HG03571 (cell line): ENCODE results near the gene CENPM.
A peak's percentile ranks its signal among the peaks of the same experiment; 100 is the strongest.

ENCODE experiments used
- ATAC-seq: cut with Tn5 transposase; IDR thresholded peaks from one replicate; pipeline ENCODE4 v1.9.1; 2021; ENCODE audit not compliant: unreplicated experiment

The CENPM gene, protein sequence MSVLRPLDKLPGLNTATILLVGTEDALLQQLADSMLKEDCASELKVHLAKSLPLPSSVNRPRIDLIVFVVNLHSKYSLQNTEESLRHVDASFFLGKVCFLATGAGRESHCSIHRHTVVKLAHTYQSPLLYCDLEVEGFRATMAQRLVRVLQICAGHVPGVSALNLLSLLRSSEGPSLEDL

GRCh38 chr22:41946629-41947423 lies at the start of gene CENPM:
Gene CENPM (minus strand): TSS chr22:41947152. CDS start chr22:41947076, 76 bp downstream.
- ATAC-seq = peak; percentile 64

- ATAC-seq = no peak
Measured at GRCh38 chr22:41995211-41995610, 48.3 kb upstream of the CENPM start.

DNA sequence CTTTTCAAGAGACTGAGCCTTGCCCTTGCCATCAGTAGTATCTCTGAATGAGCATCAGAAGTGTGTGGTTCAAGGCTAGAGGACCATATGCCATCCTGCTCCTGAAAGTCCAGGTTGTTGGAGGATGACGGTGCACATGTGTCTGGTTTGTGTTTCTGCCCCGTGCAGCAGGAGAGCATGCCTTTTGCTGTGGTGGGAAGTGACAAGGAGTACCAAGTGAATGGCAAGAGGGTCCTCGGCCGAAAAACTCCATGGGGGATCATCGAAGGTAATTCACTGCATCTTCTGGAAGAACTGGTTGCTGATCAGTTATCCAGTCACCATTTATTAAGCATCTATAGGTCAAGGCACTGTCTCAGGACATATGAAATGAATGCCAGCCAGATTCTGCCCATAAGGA lies 45.5 kb upstream of the CENPM start:
- no peak for ATAC-seq

- no peak for ATAC-seq
Measured at GRCh38 chr22:41991111-41991510, 44.2 kb upstream of the CENPM start.

GRCh38 chr22:41989246-41989645 lies 42.3 kb upstream of the CENPM start:
- no peak for ATAC-seq

GRCh38 chr22:41987276-41987675 lies 40.3 kb upstream of the CENPM start:
- ATAC-seq = no peak

GRCh38 chr22:41983513-41984405 lies 36.8 kb upstream of the CENPM start:
- no peak for ATAC-seq

- no peak for ATAC-seq
Measured at GRCh38 chr22:41982865-41983264, 35.9 kb upstream of the CENPM start.

DNA sequence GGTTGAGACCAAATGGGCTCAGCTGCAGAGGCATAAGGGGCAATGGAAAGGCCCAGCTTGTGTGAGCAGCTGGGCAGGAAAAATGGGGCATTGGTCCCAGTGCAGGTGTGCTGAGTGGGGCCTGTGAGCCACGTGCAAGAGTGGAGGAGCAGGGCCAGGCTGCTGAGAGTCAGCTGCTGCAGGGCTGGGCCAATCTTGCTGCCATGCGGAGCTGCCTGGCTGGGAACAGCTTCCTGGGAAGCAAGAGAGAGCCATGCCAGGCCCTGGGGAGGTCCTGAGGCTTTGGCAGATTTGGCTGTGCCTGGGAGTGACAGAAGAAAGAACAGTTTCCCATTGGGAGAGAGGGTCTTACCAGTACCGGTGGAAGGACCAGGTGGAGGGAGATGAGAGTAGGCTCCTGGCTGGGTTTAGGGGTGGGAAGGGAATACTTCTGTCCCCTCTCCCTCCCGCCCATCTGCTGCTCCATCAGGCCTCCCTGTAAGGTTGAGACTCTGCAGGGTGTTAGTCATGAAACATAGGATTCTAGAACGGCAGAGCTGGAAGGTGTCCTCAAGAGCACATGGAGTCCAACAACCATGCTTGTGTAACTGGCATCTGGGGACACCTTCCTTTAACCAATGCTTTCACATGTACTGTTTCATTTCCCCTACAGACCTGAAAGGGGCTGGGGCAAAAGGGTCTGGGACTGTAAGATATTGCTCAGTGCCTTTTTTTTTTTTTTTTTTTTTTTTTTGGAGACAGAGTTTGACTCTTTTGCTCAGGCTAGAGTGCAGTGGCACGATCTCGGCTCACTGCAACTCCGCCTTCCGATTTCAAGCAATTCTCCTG lies 32.7 kb upstream of the CENPM start:
- no peak for ATAC-seq

- ATAC-seq = no peak
Measured at GRCh38 chr22:41978732-41979131, 31.8 kb upstream of the CENPM start.

- no peak for ATAC-seq
Measured at GRCh38 chr22:41976961-41977566, 30.1 kb upstream of the CENPM start.

DNA sequence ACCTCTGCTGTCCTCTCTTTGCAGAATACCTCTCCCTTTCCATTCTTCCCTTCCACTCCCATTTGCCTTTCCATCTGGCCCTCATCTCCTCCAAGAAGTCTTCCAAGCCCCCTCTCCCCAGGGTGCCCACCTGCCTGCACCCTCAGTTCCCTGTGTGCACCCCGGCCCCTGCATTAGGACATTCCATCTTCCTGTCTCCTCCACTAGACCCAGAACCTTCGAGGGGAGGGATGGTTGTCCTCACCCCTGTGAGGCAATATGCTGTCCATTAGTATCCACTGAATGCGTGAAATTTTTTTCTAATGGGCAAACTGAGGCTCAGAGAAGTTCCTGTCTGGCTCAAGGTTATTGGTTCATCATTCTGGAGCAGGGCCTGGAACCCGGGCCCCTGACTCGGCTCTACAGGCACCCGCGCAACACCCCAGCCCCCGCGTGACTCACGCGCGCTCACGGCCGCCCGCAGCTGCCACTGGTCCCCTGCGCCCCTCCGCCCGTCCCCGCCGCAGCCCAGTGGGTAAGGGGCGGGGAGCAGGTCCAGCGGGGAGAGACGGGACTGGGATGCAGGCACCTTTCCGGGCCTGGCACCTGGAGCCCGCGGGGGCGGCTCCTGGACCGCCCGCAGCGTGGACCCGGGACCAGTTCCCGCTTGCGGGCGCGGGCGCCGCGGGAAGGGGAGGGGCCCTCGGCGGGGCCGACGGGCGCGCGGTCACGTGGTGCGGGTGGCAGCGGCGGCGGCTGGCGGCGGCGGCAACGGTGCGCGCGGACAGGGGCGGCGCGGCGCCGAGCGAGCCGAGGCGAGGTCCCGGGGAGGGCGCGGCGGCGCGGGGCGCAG lies 29.3 kb upstream of the CENPM start:
- ATAC-seq = no peak

DNA sequence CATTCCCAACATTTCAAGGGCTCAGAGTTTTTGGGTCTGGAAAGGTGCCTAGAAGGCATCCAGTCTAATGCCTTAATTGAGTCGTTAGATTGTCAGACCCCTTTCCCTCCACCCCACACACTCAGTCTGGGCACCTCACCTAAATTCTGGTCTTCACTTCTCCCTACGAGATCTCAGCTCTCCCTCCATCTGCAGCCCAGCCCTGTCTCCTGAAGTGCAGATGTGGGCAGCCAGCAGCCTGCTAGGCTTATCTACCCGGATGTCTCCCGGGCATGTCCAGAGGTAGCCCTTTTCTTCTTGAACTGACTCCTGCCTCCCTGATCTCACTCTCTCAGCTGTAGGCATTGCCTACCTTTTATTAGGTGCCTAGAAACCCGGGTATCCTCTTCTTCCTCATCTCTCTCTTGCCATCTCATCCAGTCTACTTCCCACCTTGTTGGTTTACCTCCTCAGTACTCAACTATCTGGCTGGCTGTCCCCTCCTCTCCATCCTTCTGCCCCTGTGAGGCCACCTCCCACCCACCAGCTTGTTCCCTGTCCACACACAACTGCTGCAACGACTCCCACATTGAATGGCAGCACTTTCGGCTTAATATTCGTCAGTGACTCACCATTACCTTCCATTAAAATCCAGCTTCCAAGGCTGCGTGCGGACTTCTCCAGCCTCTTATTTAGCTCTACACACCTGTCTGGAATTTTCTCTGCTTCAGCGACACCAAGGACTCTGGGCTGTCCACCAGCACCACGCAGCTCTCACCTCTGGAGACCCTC lies 28.5 kb upstream of the CENPM start:
- no peak for ATAC-seq

GRCh38 chr22:41974691-41975290 lies 27.8 kb upstream of the CENPM start:
- no peak for ATAC-seq

GRCh38 chr22:41971431-41971830 lies 24.5 kb upstream of the CENPM start:
- ATAC-seq = no peak

DNA sequence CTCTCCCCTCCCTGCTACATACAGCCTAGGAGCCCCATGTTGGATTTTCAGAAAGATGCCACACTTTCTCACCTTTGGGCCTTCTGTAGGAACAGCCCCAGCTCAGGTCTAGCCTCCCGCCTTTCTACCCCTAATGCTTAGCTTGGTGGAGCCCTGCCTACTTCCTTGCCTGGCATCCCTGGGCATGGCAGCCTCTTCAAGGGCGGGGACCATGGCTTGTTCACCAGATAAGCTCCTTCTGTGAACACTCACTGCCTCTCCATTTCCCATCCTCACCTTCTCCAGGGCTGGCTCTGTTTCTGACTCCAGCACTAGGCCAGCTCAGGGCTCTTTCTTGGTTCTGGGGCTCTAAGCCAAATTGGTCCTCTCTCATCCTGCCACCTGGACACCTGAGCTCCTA lies 23.6 kb upstream of the CENPM start:
- no peak for ATAC-seq

GRCh38 chr22:41969110-41969646 lies 22.2 kb upstream of the CENPM start, which contains the start of gene SEPTIN3:
Gene SEPTIN3 (plus strand): TSS chr22:41969443. CDS start chr22:41971493, 2,050 bp downstream.
- ATAC-seq = no peak

- ATAC-seq = no peak
Measured at GRCh38 chr22:41968601-41969000, 21.6 kb upstream of the CENPM start.
